Liver (tissue), 3 donors: Measurements from ENCODE around the gene TTBK1.

ENCODE experiments used
- ATF3 ChIP-seq: IDR thresholded peaks from 2 replicates; pipeline ENCODE4 v1.6.1; 2016; ENCODE audit warnings: antibody characterized with exemption
- CTCF ChIP-seq: fragments of 150-350 bp; IDR thresholded peaks from 2 replicates; pipeline ENCODE4 v1.5.1; 2017; ENCODE audit warnings: improper control_type of control experiment, low read depth, low read length; ENCODE audit not compliant: missing input control
- EGR1 ChIP-seq, 2 donors: IDR thresholded peaks; 2 replicates each; pipeline ENCODE4 v1.6.1; 2016 to 2018; ENCODE audit warnings: antibody characterized with exemption in 2 of 2, low read depth in 2 of 2
- GABPA ChIP-seq, 2 donors: IDR thresholded peaks in 1 of 2; conservative IDR thresholded peaks in 1 of 2; 2 replicates each; pipeline ENCODE4 v1.6.1; 2016; ENCODE audit warnings: antibody characterized with exemption in 2 of 2, mild to moderate bottlenecking in 1 of 2, moderate library complexity in 1 of 2
- HNF4G ChIP-seq: IDR thresholded peaks from 2 replicates; pipeline ENCODE4 v1.6.1; 2016; ENCODE audit warnings: antibody characterized with exemption
- JUND ChIP-seq, 2 donors: IDR thresholded peaks; 2 replicates each; pipeline ENCODE4 v1.6.1; 2016; ENCODE audit warnings: antibody characterized with exemption in 2 of 2
- MAX ChIP-seq: IDR thresholded peaks from 2 replicates; pipeline ENCODE4 v1.6.1; 2016; ENCODE audit warnings: antibody characterized with exemption
- RAD21 ChIP-seq, 2 donors: IDR thresholded peaks; 2 replicates each; pipeline ENCODE4 v1.6.1; 2016; ENCODE audit warnings: antibody characterized with exemption in 2 of 2, mild to moderate bottlenecking in 2 of 2
- REST ChIP-seq: IDR thresholded peaks from 2 replicates; pipeline ENCODE4 v1.6.1; 2016; ENCODE audit warnings: antibody characterized with exemption, mild to moderate bottlenecking
- SP1 ChIP-seq: IDR thresholded peaks from 2 replicates; pipeline ENCODE4 v1.6.1; 2018; ENCODE audit warnings: antibody characterized with exemption, mild to moderate bottlenecking
- TAF1 ChIP-seq: conservative IDR thresholded peaks from 2 replicates; pipeline ENCODE4 v1.6.1; 2016; ENCODE audit warnings: antibody characterized with exemption, mild to moderate bottlenecking
- YY1 ChIP-seq: IDR thresholded peaks from 2 replicates; pipeline ENCODE4 v1.6.1; 2016; ENCODE audit warnings: antibody characterized with exemption, mild to moderate bottlenecking
- donor health status: healthy.
- donor health status: healthy.

GRCh38 chr6:43246301-43247113, 3.2 kb downstream of the TTBK1 start:
- TF ChIP-seq EGR1 (IDR thresholded peaks at IDR 0.05; ENCODE audit: low read depth in 2 of 2) = no peak
- no peak for TF ChIP-seq CTCF
- TF ChIP-seq SP1 = no peak
- no peak for TF ChIP-seq REST
- no peak for TF ChIP-seq YY1
- TF ChIP-seq MAX = no peak
- no peak for TF ChIP-seq TAF1
- TF ChIP-seq RAD21 (IDR thresholded peaks at IDR 0.05) = no peak
- TF ChIP-seq JUND (IDR thresholded peaks at IDR 0.05) = no peak
- no peak for TF ChIP-seq HNF4G
- no peak for TF ChIP-seq GABPA (IDR thresholded peaks at IDR 0.05 in 1 of 2, conservative IDR thresholded peaks at IDR 0.05 in 1 of 2)
- no peak for TF ChIP-seq ATF3
